ENCODE measurements around the gene PTPRF.
"Not testable (repeated sequence)": the region's sequence is repeated elsewhere in the genome, so short reads cannot be mapped to it uniquely, and the experiment has no call there.

Gene PTPRF

DNA sequence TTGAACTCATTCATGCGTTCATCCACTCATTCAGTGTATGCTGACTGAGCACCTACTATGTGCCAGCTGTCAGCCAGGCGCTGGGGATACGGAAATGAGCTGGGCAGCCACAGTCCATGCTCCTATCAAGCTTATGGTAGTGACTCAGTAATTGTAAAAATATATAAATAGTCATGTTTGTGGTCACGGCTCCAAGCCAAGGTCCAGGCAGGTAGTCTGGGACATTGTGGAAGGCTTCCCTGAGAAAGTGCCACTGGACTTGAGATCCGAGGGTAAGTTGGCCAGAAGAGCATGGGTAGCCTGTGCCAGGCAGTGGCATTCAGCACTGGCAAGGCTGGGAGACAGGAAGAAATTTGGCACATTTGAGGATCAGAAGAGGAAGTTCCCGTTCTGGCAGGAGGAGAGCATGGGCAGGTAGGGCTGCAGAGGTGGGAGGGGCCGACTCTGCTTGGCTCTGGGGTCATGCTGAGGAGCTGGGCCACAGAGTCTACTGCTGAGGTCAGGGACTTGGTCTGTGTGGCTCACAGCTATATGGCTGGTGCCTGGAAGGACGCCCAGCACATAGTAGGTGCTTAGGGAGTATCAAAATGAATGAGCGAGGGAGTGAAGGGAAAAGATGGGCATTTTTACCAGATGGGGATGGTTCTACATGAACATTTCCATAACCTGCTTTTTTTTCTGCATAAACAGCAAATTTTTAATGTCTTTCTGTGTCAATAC lies 6.9 kb downstream of the PTPRF start:
- no peak for DNase-seq (ENCODE audit: low read depth in 2 of 2)

DNA sequence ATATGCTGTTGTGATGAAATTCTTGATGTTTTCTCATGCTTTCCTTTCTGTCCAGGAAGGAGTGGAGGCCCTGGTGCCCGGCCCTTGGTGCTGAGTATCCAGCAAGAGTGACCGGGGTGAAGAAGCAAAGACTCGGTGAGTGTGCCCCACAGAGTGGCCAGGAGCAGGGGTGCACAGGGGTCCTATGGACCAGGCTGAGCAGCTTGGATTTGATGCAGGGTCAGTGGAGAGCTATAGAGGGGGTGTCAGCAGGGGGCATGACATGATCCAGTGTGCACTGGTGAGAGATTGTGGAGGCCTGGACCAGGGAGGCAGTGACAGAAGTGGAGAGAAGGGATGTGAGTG lies 7.4 kb downstream of the PTPRF start:
- DNase-seq (ENCODE audit: low read depth in 2 of 2), result no peak

DNA sequence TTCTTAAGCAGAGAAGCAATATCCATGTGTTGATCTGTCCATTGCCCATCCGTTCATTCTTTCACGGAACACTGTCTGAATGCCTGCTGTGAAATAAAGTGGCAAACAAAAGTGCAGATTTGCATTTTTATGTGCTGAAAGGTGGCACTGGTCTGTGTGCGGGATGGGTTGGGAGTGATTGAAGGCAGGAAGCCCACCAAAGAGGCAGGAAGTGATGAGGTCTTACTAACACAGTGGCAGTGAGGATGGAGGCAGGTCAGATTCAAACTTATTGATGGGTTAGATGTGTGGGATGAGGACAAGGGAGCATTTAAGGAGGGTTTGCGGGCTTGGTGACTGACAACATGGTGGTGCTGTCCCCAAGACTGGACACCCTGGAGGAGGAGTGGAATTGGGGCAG lies 8.3 kb downstream of the PTPRF start:
- no peak for DNase-seq (ENCODE audit: low read depth in 2 of 2)

DNA sequence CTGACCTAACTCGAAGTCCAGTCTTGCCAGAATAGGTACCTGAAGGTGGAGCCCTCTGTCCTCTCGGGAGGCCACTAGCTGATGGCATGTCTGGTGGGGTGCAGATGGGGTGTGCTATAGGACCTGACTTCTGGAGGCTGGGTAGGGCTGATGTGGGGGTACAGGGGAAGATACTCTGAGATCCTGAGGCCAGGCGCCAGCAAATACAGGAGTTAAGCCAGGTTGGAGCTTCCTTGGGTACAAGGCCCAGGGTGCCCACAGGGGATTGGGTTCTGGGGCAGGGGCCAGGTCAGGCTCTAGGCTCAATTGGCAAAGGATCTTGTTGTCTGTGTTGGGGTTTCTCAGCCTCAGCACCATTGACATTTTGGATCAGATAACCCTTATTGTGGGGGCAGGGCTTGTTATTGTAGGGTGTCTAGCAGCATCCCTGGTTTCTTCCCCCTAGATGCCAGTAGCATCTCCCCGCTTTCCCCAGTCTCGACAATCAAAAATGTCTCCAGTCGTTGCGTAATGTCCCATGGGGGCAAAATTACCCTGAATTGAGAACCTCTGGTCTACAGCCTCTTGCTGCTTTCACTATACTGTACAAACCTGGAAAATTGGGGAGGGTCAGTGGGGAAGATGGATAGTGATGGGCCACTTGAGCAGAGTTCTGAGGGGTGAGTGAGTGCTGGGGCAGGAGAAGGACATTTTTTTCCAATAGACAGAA lies 9.2 kb downstream of the PTPRF start:
- DNase-seq (ENCODE audit: low read depth in 2 of 2), result no peak

DNA sequence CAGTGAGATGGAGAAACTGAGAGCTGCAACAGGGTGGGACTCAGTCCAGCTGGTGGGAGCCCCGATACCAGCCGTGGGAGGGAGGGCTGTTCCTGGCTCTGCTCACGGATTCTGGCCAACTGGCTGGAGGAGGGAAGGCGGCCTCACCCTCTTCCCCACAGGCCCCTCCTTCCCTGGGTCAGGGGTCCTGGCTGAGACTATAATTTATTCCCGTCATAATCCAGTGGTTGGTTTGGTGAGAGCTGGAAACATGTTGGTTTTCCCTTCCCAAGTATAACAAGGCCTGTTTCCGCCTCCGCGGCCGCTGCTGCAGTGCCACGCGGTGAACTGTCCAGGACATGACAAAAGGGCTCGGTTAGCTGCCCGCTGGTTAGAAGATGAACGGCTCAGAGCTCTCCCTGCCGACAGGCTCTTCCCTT lies 10.0 kb downstream of the PTPRF start:
- no peak for DNase-seq (ENCODE audit: low read depth in 2 of 2)

DNA sequence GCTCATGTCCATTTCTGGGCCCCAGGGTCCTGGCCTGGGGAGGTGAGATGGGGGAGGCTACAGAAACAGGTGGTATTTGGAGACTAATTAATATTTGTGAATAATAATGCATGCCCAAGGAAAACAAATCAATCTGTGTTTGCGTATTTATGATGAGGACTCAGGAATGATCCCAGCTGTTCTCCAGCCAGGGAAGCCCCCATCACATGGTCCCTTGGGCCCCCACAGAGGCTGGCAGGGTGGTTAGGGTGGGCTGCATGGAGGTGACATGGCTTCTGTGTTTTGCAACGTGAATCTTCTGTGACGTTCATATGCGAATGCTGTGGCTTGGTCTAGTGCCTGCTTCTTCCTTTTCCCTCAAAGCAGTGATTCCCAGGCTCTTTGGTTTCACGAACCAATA lies 10.5 kb downstream of the PTPRF start:
- no peak for DNase-seq (ENCODE audit: low read depth in 2 of 2)

DNA sequence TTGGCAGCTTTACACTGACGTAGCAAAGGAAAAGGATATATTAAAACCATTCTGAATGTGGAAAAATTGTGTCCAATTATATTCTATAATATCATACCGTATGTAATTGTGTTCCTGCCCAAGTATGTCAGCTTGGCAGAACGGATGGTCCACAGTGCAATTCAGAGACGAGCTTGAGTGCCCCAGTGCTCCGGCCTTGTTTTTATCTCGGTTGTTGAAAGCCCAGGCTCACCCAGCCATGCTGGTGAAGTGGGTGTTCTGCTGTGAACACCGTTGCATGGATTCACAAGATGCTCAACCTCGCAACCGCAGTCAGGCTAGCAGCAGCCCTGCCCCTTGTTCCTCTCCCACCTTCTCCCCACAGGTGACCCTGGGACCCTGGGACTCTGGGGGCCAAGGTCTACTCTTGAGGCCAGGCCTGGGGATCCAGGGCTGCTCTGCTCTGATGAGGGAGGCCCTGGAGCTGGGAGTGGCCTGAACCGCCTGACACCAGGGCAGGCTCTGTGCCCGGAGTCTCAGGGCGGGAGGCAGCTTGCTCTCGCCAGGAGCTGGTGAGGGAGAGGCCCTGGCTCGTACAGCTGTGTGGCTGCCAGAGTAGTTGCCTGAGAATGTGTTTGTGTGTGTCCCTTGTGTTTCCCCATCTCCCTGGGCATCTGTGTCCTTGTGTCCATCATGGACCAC lies 11.2 kb downstream of the PTPRF start:
- DNase-seq (ENCODE audit: low read depth in 2 of 2), result no peak

DNA sequence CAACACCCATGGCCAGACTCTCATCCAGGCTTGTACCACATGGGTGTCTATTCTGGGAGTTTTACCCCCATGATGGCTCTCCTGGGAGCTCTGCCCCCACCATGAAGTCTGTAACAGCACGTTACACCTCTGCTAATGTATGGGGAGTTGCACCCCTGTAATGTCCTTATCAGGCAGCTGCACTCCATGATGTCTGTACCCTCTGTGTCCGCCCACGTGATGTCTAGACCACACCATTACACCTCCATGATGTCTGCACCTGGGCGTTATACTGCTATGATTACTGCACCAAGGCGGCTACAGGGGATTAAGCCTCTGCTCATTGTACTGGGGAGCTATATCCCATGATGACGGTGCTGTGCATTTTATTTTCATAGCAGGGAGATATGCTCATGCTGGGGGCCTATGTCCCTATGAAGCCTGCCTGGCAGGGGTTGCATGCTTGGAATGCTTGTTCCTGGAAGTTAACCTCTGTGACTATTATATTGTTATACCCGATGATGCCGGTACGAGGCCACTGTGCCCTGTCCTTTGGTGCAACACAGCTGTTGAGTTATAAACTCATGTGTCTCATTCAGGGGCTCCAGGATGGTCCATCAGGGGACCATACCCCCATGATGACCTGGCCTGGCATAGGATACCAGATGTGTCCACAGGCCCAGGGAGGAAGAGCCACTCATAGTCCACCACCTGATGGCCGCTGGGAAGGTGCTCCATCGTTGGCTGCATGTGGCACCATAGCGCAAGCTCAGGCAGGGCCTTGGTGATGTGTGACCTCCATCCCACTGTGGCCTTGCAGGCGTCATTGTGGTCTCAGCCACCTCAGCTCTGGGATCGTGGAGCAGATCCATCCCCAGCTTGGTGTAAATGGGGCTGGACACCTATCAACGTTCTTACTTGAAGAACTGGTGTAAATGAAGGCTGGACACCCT lies 12.1 kb downstream of the PTPRF start:
- DNase-seq (ENCODE audit: low read depth in 2 of 2), result no peak

DNA sequence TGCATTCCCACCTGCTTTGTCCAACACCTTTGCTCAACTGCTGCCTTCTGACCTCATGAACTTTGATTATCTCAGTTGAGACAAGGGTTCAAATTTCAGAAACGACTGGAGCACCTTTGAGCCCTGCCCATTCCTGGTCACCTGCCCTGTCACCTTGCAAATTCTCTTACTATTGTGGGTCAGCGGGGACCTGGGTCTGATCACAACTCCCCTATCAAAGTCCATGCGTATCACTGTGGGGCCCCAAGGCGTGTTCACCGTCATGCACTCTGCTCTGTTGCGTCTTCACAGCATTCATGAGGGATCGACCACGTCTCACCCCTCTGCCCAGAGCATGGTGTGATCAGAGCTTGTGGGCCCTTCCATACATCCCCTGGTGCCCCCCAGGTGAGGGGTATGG lies 12.9 kb downstream of the PTPRF start:
- no peak for DNase-seq (ENCODE audit: low read depth in 2 of 2)

DNA sequence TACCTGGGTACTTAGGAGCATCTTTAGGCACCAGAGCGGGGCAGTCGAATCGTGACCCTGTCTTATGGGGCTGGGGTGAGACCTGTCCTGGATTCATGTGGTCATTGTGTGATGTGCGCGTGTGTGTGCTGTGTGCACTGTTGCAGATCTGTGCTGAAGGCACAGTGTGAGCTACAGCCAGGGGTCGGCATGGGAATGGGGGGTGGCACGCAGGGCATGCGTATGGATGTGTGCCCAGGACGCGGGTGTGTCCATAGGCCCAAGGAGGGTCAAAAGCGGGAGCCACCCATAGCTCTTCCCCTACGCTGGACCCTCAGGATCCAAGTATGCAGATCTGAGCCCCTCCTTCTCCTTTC lies 14.6 kb downstream of the PTPRF start:
- no peak for DNase-seq (ENCODE audit: low read depth in 2 of 2)

DNA sequence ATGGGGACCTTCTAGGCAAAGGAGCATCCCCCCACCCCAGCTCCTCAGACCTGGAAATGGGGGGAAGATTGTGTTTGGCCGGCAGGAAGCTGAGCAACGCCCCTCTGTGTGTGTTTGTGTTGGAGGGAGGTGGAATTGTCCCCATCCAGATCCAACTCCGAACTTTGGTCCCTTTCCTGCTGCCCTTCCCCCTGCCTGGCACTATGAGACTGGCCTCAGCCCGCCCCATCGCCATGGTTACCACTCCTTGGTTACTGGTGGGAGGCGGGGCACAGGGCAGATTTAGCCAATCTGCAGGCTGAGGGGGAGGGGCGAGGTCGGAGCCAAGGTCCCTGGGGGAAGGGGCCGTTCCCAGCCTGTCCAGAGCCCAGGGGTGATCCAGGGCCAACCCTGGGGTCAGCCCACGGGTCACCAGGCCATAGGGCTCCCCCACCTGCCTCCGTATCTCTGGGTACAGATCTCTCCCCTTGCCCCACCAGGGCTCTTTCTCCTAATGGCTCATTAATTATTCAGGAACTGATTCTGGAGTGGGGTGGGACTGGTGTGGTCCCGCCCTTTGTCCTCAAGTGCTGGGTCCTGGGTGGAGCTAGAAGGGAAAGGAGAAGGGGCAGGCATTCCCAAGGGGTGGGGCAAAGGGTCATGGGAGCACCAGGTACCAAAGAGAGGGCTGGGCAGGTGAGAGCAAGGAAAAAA lies 15.2 kb downstream of the PTPRF start:
- no peak for DNase-seq (ENCODE audit: low read depth in 2 of 2)

DNA sequence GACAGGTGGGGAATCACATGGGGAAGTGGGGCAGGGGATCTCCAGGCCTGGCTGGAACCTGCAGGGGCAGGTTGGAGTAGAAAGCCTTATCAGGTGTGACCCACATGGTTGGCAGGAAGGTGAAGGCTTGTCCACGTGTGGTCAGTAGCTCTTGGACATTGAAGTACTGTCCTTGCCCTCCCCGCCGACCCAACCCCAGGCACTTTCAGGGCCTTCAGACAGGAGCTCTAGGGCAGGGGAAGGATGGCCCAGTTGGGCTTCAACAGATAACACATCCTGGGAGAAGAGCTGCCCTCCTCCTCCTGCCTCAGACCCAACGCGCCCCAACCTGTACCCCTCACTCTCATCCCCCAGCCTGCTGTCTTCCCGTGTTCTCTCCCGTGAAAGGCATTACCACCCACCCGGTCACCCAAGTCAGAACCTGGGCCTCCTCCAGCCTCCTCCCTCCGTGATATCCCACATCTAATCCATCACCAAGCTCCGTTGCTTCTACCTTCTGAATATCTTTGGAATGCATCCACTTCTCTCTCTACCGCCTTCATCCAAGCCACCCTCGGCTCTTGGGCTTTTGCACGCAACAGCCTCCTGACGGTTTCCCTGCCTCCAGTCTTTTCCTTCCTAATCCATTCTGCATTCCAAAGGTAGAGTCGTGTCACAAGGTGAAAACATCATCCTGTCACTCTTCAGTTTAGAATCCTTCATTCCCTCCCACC lies 15.9 kb downstream of the PTPRF start:
- DNase-seq (ENCODE audit: low read depth in 2 of 2), result no peak

DNA sequence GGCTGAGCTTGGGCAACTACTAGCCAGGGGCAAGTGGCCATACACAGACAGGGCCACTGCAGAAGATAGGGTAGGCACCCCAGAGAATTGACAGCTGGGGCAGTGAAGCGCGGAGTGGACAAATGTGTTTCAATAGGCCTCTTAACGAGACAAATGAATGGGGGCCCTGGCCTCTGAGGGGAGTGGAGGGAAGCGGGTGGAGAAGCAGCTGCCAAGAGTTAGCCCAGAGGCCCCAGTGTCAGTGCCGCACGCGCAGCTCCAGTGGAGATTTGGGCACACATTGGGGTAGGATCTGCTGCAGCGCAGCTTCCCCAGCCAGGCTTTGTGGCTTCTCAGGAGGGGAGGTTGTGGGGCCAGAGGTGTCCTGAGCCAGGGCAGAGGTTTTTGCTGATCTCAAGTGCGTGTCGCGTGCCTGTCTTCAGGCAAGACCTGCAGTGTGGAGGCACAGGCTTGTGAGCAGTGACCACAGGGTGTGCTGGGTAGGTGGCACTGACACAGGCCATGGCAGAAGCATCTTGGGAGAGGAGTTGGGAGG lies 16.9 kb downstream of the PTPRF start:
- DNase-seq (ENCODE audit: low read depth in 2 of 2), result no peak

DNA sequence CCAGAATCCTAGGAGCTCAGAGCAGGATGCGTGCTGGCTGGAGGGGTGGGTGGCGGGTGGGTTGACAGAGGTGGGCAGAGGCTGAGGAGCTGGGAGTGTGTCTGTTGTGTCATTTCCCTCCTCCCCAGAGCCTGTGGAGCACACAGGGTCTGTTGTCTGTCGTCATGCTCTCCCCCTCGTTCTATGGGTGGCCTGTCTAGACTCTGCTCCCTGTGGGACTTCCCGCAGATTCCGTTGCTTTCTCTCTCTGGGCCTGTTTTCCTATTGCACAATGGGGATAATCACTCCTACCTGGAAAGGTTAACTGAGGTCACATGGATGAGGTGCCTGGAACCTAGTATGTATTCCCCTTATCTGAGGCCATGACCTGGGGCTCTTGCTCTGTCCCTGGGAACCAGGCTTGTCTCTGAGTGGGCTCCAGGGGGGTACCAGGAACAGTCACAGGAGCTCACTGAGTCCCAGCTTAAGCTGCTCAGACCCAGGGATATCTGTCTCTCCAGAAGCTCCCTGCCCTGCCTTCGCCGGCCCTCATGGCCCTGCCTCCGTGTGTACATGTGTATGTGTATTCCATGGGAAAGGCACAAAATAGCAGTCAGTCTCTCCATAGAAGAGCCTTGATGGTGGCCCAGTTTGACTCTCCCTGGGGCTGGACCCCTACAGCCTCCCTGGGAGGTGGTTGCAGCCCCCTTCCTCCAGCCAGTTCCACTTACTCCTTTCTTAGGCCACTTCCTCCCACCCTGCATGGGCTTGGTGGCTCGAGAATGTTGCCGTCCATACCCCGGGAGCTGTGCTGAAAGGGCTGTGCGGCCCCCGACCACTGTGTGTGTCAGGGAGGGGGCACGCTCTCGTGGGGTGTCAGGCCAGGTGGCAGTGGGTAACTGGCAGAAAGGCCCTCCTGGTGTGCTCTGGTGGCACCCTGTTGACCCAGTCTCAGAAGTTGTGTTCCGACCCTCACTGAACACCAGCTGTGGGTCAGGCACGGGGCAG lies 17.9 kb downstream of the PTPRF start:
- DNase-seq (ENCODE audit: low read depth in 2 of 2), result no peak

DNA sequence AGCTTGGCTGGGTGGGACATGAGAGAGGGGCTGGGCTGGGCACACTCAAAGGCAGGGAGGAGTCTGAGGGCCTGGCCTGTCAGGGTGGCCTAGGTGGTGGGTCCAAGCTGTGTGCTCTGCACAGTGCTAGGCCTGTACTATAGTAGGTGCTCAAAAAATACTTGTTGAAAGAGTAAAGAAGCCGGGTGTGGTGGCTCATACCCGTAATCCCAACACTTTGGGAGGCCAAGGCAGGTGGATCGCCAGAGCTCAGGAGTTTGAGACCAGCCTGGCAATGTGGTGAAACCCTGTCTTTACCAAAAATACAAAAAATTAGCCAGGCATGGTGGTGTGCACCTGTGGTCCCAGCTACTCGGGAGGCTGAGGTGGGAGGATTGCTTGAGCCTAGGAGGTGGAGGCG lies 18.7 kb downstream of the PTPRF start:
- DNase-seq (ENCODE audit: low read depth in 2 of 2), result not testable (repeated sequence)

DNA sequence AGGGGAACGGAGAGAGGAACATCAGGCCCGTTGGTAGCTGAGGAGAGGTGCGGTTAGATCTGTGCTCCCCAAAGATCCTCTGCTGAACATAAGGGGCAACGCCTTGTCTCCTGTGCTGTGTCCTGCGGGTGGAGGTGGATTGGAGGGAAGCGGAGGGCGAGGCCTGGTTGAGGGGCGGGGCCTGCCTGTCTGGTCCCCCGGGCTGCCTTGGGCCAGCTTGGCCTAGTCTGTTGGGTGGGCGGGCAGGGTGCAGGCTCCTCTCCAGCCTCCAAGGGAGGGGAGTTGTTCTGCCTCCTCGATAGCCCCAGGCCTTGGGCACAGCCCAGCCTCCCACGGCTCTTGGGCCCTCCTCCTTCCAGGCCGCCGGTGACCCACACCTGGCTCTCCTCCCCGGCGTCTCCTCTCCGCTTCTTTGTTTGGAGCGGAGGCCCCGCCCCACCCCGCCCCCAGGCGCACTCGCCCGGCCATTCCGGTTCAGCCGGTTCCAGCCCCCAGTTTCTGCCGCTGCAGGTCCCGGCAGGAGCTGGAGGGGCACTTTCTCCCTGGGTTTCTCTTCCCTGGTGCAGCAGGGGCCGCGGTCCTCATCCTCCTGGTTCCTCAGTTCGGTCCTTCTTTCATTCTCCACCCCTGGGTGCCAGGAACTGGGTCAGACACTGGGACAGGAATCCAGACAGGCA lies 19.4 kb downstream of the PTPRF start:
- DNase-seq (ENCODE audit: low read depth in 2 of 2), result no peak

DNA sequence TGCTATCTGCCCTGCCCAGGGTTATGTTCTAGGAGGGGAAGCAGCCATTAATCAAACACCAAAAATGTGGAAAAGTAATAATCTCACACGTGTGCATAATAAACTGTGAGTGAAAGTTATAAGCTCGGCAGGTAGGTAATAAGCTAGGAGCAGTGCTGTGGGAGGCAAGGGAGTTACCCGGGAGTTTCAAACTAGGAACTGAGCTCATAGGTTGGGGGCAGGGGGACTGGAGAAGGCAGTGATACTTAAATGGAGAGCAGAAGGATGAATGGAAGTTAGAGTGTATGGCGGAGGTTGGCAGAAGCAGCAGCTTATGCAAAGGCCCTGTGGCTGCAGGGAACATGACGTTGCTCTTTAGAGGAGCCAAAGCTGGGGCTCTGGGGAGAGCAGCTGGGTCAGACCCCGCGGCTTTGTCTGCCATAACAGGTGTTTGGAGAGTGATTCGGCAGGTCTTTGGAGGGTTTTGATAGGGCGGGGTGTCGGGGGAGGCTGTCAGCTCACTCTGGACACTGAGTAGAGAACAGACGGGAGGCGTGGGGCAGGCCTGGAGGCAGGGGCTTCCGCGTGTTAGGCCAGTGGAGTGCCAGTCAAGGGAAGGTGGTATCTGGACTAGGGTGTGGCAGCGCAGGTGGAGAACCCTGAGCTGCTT lies 20.0 kb downstream of the PTPRF start:
- no peak for DNase-seq (ENCODE audit: low read depth in 2 of 2)

DNA sequence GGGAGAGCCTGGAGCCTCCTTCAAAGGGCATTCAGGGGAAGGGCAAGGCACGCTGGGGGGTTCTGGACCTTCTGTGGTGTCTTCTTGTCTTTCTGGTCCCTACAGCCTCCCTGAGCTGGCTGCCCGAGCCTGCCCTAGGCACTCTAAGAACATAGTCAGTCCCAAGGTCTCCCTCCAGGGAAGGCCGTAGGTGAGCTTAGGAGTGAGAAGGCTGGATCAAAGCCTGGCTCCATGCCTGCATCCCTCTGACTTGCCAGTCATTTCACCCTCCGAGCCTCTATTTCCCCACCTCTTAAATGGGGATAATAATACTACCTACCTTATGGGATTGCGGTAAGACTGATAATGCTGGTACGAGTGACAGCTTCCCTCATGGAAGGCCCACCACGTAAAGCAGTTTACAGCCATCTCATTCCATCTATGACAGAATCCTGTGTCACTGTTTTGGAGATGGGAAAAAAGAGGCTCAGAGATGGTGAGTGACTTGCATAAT lies 20.8 kb downstream of the PTPRF start:
- no peak for DNase-seq (ENCODE audit: low read depth in 2 of 2)
